Measurements from ENCODE around the gene ADCY2.

The ADCY2 gene

DNA sequence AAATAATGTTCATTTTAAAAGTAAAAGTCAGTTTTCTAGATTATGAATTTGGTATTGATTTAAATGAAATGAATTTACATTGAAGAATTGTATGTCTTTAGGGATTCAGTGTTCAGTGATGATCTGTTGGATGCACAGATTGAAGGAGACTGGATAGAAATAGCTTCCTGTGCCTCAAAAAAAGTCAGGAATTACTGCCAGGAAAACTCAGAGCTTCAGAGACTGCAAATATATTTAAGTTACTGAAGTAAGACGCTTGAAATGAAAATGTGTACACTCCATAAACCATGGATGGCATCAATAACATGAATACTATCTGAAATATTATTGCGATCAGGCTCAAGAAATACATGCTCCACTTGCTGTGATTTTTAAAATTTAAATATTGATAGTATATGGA, 60.3 kb downstream of the ADCY2 start:
- DNase-seq (ENCODE audit: extremely low spot score), result no peak
- ChIA-PET POLR2A (no interaction called here), CTCF (no interaction called here)
- TF ChIP-seq, protein P1, sequence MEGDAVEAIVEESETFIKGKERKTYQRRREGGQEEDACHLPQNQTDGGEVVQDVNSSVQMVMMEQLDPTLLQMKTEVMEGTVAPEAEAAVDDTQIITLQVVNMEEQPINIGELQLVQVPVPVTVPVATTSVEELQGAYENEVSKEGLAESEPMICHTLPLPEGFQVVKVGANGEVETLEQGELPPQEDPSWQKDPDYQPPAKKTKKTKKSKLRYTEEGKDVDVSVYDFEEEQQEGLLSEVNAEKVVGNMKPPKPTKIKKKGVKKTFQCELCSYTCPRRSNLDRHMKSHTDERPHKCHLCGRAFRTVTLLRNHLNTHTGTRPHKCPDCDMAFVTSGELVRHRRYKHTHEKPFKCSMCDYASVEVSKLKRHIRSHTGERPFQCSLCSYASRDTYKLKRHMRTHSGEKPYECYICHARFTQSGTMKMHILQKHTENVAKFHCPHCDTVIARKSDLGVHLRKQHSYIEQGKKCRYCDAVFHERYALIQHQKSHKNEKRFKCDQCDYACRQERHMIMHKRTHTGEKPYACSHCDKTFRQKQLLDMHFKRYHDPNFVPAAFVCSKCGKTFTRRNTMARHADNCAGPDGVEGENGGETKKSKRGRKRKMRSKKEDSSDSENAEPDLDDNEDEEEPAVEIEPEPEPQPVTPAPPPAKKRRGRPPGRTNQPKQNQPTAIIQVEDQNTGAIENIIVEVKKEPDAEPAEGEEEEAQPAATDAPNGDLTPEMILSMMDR (IDR thresholded peaks at IDR 0.05; ENCODE audit: control extremely low read depth, extremely low read depth, low read depth, missing control alignments), result no peak

DNA sequence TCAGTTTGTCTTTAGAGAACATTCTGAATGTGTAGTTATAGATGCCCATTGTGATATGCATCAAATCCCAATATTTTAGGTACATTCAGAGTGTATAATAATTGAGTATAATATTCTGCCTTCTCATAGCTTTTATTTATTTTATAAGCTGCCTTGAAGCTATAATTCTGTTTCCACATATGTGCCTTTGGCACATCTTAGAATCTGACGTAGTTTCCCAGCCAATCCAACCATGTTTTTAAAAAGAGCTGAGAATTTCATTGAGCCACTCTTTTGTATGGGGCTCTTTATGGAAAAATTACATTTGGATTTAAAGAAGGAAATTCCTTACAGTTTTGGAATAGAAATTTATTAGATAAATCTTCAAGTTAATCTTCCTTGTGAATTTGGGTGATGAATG, 65.4 kb downstream of the ADCY2 start:
- TF ChIP-seq, protein P1 (IDR thresholded peaks at IDR 0.05; ENCODE audit: control extremely low read depth, extremely low read depth, low read depth, missing control alignments), result no peak
- ChIA-PET POLR2A (no interaction called here), CTCF (interaction anchor here (0.8 kb wide), 1 partner anchor 12 kb away, joined by 3 read pairs; no protein-coding TSS in a partner anchor)
- DNase-seq (ENCODE audit: extremely low spot score), result no peak

GRCh38 chr5:7462758-7463157, 66.8 kb downstream of the ADCY2 start:
- TF ChIP-seq, protein P1 (IDR thresholded peaks at IDR 0.05; ENCODE audit: control extremely low read depth, extremely low read depth, low read depth, missing control alignments), result no peak
- CTCF ChIA-PET, result no interaction called here
- POLR2A ChIA-PET, result no interaction called here
- DNase-seq (ENCODE audit: extremely low spot score), result no peak

- ChIA-PET CTCF (no interaction called here), POLR2A (no interaction called here)
- no peak for DNase-seq (ENCODE audit: extremely low spot score)
- TF ChIP-seq, protein P1 (IDR thresholded peaks at IDR 0.05; ENCODE audit: control extremely low read depth, extremely low read depth, low read depth, missing control alignments), result no peak
Measured at GRCh38 chr5:7464182-7464581, 68.2 kb downstream of the ADCY2 start.

DNA sequence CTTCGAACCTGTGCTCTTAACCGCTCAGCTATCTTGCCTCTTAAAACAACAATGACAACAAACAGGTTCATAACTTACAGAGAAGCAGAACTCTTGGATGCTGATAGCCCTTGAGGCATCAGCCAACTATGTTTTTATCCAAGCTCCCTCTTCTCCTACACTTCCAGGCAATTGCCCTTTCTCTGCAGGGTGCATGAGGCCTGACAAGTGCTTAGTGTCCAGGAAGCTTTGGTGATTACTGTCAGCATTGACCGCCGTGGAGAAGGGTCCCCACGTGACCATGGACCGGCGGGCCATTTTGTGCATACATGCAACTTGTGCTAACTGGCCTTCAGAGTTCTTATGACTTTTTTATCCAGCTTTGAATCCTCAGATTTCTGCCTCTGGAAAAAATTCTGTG, 71.2 kb downstream of the ADCY2 start:
- ChIA-PET CTCF (no interaction called here), POLR2A (no interaction called here)
- TF ChIP-seq, protein P1 (IDR thresholded peaks at IDR 0.05; ENCODE audit: control extremely low read depth, extremely low read depth, low read depth, missing control alignments), result no peak
- no peak for DNase-seq (ENCODE audit: extremely low spot score)

- no peak for DNase-seq (ENCODE audit: extremely low spot score)
- POLR2A ChIA-PET, result no interaction called here
- TF ChIP-seq, protein P1 (IDR thresholded peaks at IDR 0.05; ENCODE audit: control extremely low read depth, extremely low read depth, low read depth, missing control alignments), result no peak
- CTCF ChIA-PET, result no interaction called here
Measured at GRCh38 chr5:7468742-7469141, 72.8 kb downstream of the ADCY2 start.

DNA sequence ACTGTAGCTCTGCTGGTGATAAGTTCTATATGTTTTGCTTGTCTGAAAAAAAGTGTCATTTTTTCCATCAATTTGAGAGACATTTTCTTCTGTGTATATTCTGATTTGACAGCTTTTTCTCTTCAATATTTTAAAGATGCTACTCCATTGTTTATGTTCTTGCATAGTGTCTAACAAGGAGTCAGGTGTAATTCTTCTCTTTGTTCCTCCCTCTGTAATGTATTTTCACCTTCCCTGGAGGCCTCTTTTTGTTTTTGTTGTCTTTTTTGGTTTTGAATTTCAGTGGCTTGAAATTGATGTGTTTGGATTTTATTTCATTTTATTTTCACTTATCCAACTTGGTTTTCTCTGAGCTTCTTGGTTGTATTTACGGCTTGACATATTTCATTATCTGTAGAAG, 75.8 kb downstream of the ADCY2 start:
- TF ChIP-seq, protein P1 (IDR thresholded peaks at IDR 0.05; ENCODE audit: control extremely low read depth, extremely low read depth, low read depth, missing control alignments), result no peak
- no peak for DNase-seq (ENCODE audit: extremely low spot score)
- POLR2A ChIA-PET, result no interaction called here
- CTCF ChIA-PET, result no interaction called here
